HepG2 (cell line): ENCODE data around the gene DNLZ. TPM values are rescaled to one million over a fixed set of nuclear protein-coding genes. Genes with fewer than 3 reads are reported as not detected.

Experiments
- ARID2 ChIP-seq: sonication (generic); formaldehyde crosslinking; IDR thresholded peaks from 2 replicates; pipeline ENCODE4 v1.8.1; 2022; ENCODE audit warnings: mild to moderate bottlenecking, missing genetic modification reagents, borderline replicate concordance
- ATAD3A ChIP-seq: sonication (generic); formaldehyde crosslinking; IDR thresholded peaks from 2 replicates; pipeline ENCODE4 v1.4.0; 2020; ENCODE audit warnings: missing genetic modification reagents
- CHD2 ChIP-seq: IDR thresholded peaks from 2 replicates; pipeline ENCODE4 v1.6.1; 2011; ENCODE audit warnings: low read depth, low read length, improper control_type of control experiment
- CREB1 ChIP-seq, 2 experiments: fragments of 450-650 bp in 1 of 2; IDR thresholded peaks; 2 replicates each; pipeline ENCODE4 v1.6.1; 2016 to 2017; ENCODE audit warnings: control low read depth in 1 of 2, mild to moderate bottlenecking in 1 of 2, missing compliant biosample characterization in 1 of 2, missing genetic modification characterization in 1 of 2
- ELF4 ChIP-seq: sonication (generic); formaldehyde crosslinking; IDR thresholded peaks from 2 replicates; pipeline ENCODE4 v1.5.0; 2020; ENCODE audit warnings: missing genetic modification reagents, mild to moderate bottlenecking, moderate library complexity, borderline replicate concordance
- HDAC1 ChIP-seq: sonication (generic); formaldehyde crosslinking; IDR thresholded peaks from 2 replicates; pipeline ENCODE4 v1.5.1; 2020; ENCODE audit warnings: mild to moderate bottlenecking, missing genetic modification reagents
- HIVEP1 ChIP-seq: sonication (generic); formaldehyde crosslinking; IDR thresholded peaks from 2 replicates; pipeline ENCODE4 v1.4.0; 2020; ENCODE audit warnings: mild to moderate bottlenecking, missing genetic modification reagents
- HMGA1 ChIP-seq: sonication (generic); formaldehyde crosslinking; conservative IDR thresholded peaks from 2 replicates; pipeline ENCODE4 v1.4.0; 2020; ENCODE audit warnings: missing genetic modification reagents
- HNRNPLL ChIP-seq: fragments of 200-400 bp; formaldehyde crosslinking; IDR thresholded peaks from 2 replicates; pipeline ENCODE4 v1.6.1; 2017; ENCODE audit warnings: mild to moderate bottlenecking, low read depth, low read length; ENCODE audit not compliant: poor library complexity, severe bottlenecking
- HOXA3 ChIP-seq: sonication (generic); formaldehyde crosslinking; IDR thresholded peaks from 2 replicates; pipeline ENCODE4 v1.5.0; 2020; ENCODE audit warnings: missing genetic modification reagents
- IKZF1 ChIP-seq: fragments of 450-650 bp; IDR thresholded peaks from 2 replicates; pipeline ENCODE4 v1.7.1; 2016
- JARID2 ChIP-seq: sonication (generic); formaldehyde crosslinking; IDR thresholded peaks from 2 replicates; pipeline ENCODE4 v1.8.1; 2023; ENCODE audit warnings: missing genetic modification reagents, inconsistent platforms; ENCODE audit not compliant: insufficient replicate concordance
- KAT7 ChIP-seq: IDR thresholded peaks from 2 replicates; pipeline ENCODE4 v1.6.1; 2018; ENCODE audit warnings: borderline replicate concordance, missing compliant biosample characterization
- KDM4B ChIP-seq: sonication (generic); formaldehyde crosslinking; IDR thresholded peaks from 2 replicates; pipeline ENCODE4 v1.4.0; 2020; ENCODE audit warnings: missing genetic modification reagents
- KDM6A ChIP-seq: IDR thresholded peaks from 2 replicates; pipeline ENCODE4 v1.6.1; 2016; ENCODE audit warnings: low read depth
- NCOA5 ChIP-seq: sonication (generic); formaldehyde crosslinking; IDR thresholded peaks from 2 replicates; pipeline ENCODE4 v1.4.0; 2020; ENCODE audit warnings: missing genetic modification reagents
- WIZ ChIP-seq: sonication (generic); formaldehyde crosslinking; IDR thresholded peaks from 2 replicates; pipeline ENCODE4 v1.5.1; 2020; ENCODE audit warnings: mild to moderate bottlenecking, missing genetic modification reagents
- YEATS4 ChIP-seq: sonication (generic); formaldehyde crosslinking; IDR thresholded peaks from 2 replicates; pipeline ENCODE4 v1.4.0; 2020; ENCODE audit warnings: missing genetic modification reagents, borderline replicate concordance
- ZMYM3 ChIP-seq: sonication (generic); formaldehyde crosslinking; IDR thresholded peaks from 2 replicates; pipeline ENCODE4 v1.5.1; 2020; ENCODE audit warnings: mild to moderate bottlenecking, missing genetic modification reagents
- ZNF160 ChIP-seq: sonication (generic); formaldehyde crosslinking; IDR thresholded peaks from 2 replicates; pipeline ENCODE4 v1.8.0; 2022; ENCODE audit warnings: mild to moderate bottlenecking, inconsistent platforms, missing genetic modification reagents
- ZNF44 ChIP-seq: sonication (generic); formaldehyde crosslinking; IDR thresholded peaks from 2 replicates; pipeline ENCODE4 v1.5.1; 2020; ENCODE audit warnings: mild to moderate bottlenecking, missing genetic modification reagents
- ZNF572 ChIP-seq: sonication (generic); formaldehyde crosslinking; IDR thresholded peaks from 2 replicates; pipeline ENCODE4 v1.5.1; 2020; ENCODE audit warnings: mild to moderate bottlenecking, missing genetic modification reagents
- ZNF709 ChIP-seq: sonication (generic); formaldehyde crosslinking; IDR thresholded peaks from 2 replicates; pipeline ENCODE4 v1.5.0; 2020; ENCODE audit warnings: mild to moderate bottlenecking, missing genetic modification reagents
- polyA plus RNA-seq, 8 experiments: library from polyadenylated mRNA; depleted of rRNA in 3 of 8; stranded (reverse) in 7 of 8; unstranded in 1 of 8; fragments of >200 nt; fragmentation: Illumina TruSeq in 4 of 8; extraction: Trizol in 4 of 8; gene quantifications; 2 replicates each; pipeline versions ENCODE4 v1.2.1 to v1.2.3, GENCODE V29; 2011 to 2016; ENCODE audit warnings: low read depth in 4 of 8, missing spikeins in 1 of 8, mixed read lengths in 1 of 8; ENCODE audit not compliant: insufficient read depth in 1 of 8
- total RNA-seq, 5 experiments: library from RNA; depleted of rRNA; stranded (reverse); fragments of >200 nt; fragmentation: Illumina TruSeq; extraction: Trizol; gene quantifications; 2 replicates each; pipeline ENCODE4 v1.2.3, GENCODE V29; 2016; ENCODE audit warnings: low read depth in 1 of 5
- TF ChIP-seq, protein P1 (sequence below): sonication (generic); formaldehyde crosslinking; IDR thresholded peaks from 2 replicates; pipeline ENCODE4 v1.4.0; 2020; ENCODE audit warnings: low read depth, missing genetic modification reagents
- TF ChIP-seq, protein P2 (sequence below): sonication (generic); formaldehyde crosslinking; IDR thresholded peaks from 2 replicates; pipeline ENCODE4 v1.8.0; 2022; ENCODE audit warnings: missing genetic modification reagents, mild to moderate bottlenecking, moderate library complexity, borderline replicate concordance
- TF ChIP-seq, protein P3 (sequence below): IDR thresholded peaks from 2 replicates; pipeline ENCODE4 v1.6.1; 2016; ENCODE audit warnings: missing genetic modification reagents, missing compliant biosample characterization

Gene DNLZ
- total and polyA plus RNA-seq, 2 of the 13 experiments (the other 11 are each of a cell fraction or from before 2014, with no cell fraction given) = 3.4 to 8.0 TPM

DNA sequence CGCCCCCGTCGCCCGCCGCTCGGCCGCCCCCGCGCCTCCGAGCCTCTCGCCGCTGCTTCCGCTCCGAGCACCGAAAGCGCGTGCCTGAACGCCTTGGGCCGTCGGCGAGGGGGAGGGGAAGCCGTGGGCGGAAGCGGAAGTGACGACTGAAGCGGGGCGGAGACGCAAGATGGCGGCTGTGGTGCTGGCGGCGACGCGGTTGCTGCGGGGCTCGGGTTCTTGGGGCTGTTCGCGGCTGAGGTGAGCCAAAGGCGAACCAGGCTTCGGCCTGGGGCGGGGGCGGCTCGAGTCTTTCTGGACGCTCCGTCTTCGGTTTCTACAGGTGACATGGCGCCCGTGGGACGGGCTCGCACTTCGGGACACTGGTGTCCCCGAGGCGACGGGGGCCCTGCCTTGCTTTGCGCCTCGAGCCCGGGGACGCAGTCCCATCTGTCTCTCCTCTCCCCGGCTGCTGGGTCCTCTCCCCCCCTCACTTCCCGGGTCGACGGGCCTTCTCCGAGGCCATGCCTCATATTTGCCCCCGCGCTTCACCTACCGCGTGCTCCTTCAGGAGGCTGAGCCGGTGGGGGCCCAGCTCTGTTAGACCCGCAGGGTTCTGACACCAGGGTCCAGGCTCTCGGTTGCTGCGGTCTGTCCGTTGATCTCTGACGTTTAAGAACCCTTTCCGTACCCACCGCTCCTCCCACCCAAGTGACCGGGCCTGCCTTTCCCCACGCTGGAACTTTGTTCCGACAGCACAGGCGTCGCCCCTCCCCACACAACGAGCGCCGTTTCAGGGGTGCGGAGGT is 47.1 kb upstream of the DNLZ start, which contains the start of the genes ENTR1 and PMPCA (continued):
- TF ChIP-seq, protein P1, sequence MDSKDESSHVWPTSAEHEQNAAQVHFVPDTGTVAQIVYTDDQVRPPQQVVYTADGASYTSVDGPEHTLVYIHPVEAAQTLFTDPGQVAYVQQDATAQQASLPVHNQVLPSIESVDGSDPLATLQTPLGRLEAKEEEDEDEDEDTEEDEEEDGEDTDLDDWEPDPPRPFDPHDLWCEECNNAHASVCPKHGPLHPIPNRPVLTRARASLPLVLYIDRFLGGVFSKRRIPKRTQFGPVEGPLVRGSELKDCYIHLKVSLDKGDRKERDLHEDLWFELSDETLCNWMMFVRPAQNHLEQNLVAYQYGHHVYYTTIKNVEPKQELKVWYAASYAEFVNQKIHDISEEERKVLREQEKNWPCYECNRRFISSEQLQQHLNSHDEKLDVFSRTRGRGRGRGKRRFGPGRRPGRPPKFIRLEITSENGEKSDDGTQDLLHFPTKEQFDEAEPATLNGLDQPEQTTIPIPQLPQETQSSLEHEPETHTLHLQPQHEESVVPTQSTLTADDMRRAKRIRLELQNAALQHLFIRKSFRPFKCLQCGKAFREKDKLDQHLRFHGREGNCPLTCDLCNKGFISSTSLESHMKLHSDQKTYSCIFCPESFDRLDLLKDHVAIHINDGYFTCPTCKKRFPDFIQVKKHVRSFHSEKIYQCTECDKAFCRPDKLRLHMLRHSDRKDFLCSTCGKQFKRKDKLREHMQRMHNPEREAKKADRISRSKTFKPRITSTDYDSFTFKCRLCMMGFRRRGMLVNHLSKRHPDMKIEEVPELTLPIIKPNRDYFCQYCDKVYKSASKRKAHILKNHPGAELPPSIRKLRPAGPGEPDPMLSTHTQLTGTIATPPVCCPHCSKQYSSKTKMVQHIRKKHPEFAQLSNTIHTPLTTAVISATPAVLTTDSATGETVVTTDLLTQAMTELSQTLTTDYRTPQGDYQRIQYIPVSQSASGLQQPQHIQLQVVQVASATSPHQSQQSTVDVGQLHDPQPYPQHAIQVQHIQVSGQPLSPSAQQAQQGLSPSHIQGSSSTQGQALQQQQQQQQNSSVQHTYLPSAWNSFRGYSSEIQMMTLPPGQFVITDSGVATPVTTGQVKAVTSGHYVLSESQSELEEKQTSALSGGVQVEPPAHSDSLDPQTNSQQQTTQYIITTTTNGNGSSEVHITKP = no peak
- TF ChIP-seq, protein P2, sequence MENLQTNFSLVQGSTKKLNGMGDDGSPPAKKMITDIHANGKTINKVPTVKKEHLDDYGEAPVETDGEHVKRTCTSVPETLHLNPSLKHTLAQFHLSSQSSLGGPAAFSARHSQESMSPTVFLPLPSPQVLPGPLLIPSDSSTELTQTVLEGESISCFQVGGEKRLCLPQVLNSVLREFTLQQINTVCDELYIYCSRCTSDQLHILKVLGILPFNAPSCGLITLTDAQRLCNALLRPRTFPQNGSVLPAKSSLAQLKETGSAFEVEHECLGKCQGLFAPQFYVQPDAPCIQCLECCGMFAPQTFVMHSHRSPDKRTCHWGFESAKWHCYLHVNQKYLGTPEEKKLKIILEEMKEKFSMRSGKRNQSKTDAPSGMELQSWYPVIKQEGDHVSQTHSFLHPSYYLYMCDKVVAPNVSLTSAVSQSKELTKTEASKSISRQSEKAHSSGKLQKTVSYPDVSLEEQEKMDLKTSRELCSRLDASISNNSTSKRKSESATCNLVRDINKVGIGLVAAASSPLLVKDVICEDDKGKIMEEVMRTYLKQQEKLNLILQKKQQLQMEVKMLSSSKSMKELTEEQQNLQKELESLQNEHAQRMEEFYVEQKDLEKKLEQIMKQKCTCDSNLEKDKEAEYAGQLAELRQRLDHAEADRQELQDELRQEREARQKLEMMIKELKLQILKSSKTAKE (CRISPR knock-in tag) = no peak; the same call in 1 of the 2 replicates
- TF ChIP-seq JARID2 (CRISPR knock-in tag) (no peak), HOXA3 (CRISPR knock-in tag) (peak; percentile 97), ARID2 (no peak), ZMYM3 (no peak), HMGA1 (CRISPR knock-in tag) (no peak), CHD2 (peak; percentile 68), ELF4 (CRISPR knock-in tag) (no peak), WIZ (CRISPR knock-in tag) (no peak), ZNF572 (CRISPR knock-in tag) (no peak), YEATS4 (peak; percentile 83), ZNF709 (CRISPR knock-in tag) (no peak), ATAD3A (CRISPR knock-in tag) (no peak), KAT7 (CRISPR knock-in tag) (peak; percentile 94), NCOA5 (CRISPR knock-in tag) (no peak), KDM6A (no peak), ZNF160 (CRISPR knock-in tag) (no peak), HDAC1 (CRISPR knock-in tag) (peak; percentile 94), HIVEP1 (0 out of 2 replicates have a peak, but pooled peaks have one; percentile 40), KDM4B (CRISPR knock-in tag) (peak; percentile 81; the same call in 1 of the 2 replicates), ZNF44 (CRISPR knock-in tag) (no peak), IKZF1 (no peak), HNRNPLL (no peak), CREB1 (IDR thresholded peaks at IDR 0.05) (peak; percentile 88), CREB1 (CRISPR knock-in tag; IDR thresholded peaks at IDR 0.05) (peak; percentile 94)
- TF ChIP-seq, protein P3, sequence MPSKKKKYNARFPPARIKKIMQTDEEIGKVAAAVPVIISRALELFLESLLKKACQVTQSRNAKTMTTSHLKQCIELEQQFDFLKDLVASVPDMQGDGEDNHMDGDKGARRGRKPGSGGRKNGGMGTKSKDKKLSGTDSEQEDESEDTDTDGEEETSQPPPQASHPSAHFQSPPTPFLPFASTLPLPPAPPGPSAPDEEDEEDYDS (CRISPR knock-in tag) = peak; percentile 84; the same call in 1 of the 2 replicates
